Natural killer cell (primary cell): Measurements from ENCODE around the gene KLHL22. TPM values are rescaled to one million over a fixed set of nuclear protein-coding genes. Genes with fewer than 3 reads are reported as not detected.

Experiments
- ATAC-seq, 3 donors: fragments of 150-1000 bp in 2 of 3; fragments of 200-7000 bp in 1 of 3; cut with Tn5 transposase; 1 replicate in 1 of 3; 2 replicates in 2 of 3; pipeline ENCODE4 v1.10.0; 2021; ENCODE audit warnings: mild to moderate bottlenecking in 2 of 3, moderate library complexity in 2 of 3
- DNase-seq, 2 donors: peaks; one replicate each; pipeline versions ENCODE4 v3.0.0 to v3.0.0-alpha.2; 2013 to 2021; ENCODE audit warnings: mixed read lengths in 1 of 2
- H3K27ac ChIP-seq: one replicate; pipeline ENCODE4 v1.5.1; 2013; ENCODE audit warnings: mild to moderate bottlenecking, low read length
- H3K27me3 ChIP-seq: one replicate; pipeline ENCODE4 v1.6.1; 2013; ENCODE audit warnings: low read length; ENCODE audit not compliant: control insufficient read depth, insufficient read depth
- H3K36me3 ChIP-seq: one replicate; pipeline ENCODE4 v1.6.1; 2013; ENCODE audit warnings: low read length; ENCODE audit not compliant: control insufficient read depth, insufficient read depth
- H3K4me1 ChIP-seq: one replicate; pipeline ENCODE4 v1.6.1; 2013; ENCODE audit warnings: low read length; ENCODE audit not compliant: control insufficient read depth, insufficient read depth
- H3K4me3 ChIP-seq: one replicate; pipeline ENCODE4 v1.5.1; 2013; ENCODE audit warnings: low read length
- H3K9me3 ChIP-seq: one replicate; pipeline ENCODE4 v1.6.1; 2013; ENCODE audit warnings: low read length; ENCODE audit not compliant: control insufficient read depth, insufficient read depth
- H3K27ac Mint-ChIP-seq, 2 donors: one replicate each; pipeline ENCODE4 v1.8.0; 2022; ENCODE audit warnings: mild to moderate bottlenecking in 2 of 2, mixed read lengths in 2 of 2, moderate library complexity in 1 of 2
- H3K27me3 Mint-ChIP-seq, 2 donors: one replicate each; pipeline ENCODE4 v1.8.0; 2022; ENCODE audit warnings: low read depth in 2 of 2, mixed read lengths in 2 of 2
- H3K36me3 Mint-ChIP-seq: one replicate; pipeline ENCODE4 v1.8.0; 2022; ENCODE audit warnings: mixed read lengths
- H3K4me1 Mint-ChIP-seq, 2 donors: one replicate each; pipeline ENCODE4 v1.8.0; 2022; ENCODE audit warnings: mixed read lengths in 2 of 2
- H3K4me3 Mint-ChIP-seq: one replicate; pipeline ENCODE4 v1.8.0; 2022; ENCODE audit warnings: mild to moderate bottlenecking, moderate library complexity, mixed read lengths
- H3K9me3 Mint-ChIP-seq, 2 donors: one replicate each; pipeline ENCODE4 v1.8.0; 2022; ENCODE audit warnings: mixed read lengths in 2 of 2
- WGBS: methylation state at CpG from one replicate; pipeline ENCODE4 v1.1.7; 2013; ENCODE audit warnings: missing lambda C conversion rate; ENCODE audit not compliant: insufficient coverage; 5-methylcytosine and 5-hydroxymethylcytosine counted together
- intact Hi-C: fragments of 100-400 bp; cut with micrococcal nuclease; formaldehyde crosslinking; loops from one replicate; pipeline ENCODE4 v1.14.2; 2022
- total RNA-seq, 4 donors: library from RNA; stranded (reverse); fragments of 120-200 nt in 1 of 4; gene quantifications; one replicate each; pipeline versions ENCODE4 v1.2.3 to v1.2.4, GENCODE V29; 2013 to 2022
- TF ChIP-seq, protein P1 (sequence below): fragments of 200-600 bp; IDR thresholded peaks from one replicate; pipeline ENCODE4 v1.8.0; 2022; ENCODE audit warnings: antibody characterized with exemption

Gene KLHL22
- total RNA-seq, 3 donors from 2014 or later (not counting 1 experiment from before 2014, with no cell fraction given), result 26.5 to 53.0 (median 31.0) TPM

GRCh38 chr22:20429254-20430100 lies 66.1 kb downstream of the KLHL22 start:
- DNase-seq (peak; percentile 70 to 87), ATAC-seq (peak; percentile 73 to 83 (median 78))
- Mint-ChIP-seq H3K9me3 (no peaks in the 10 kb centered on the region), H3K4me3 (peak overlapping the region; percentile 90), H3K36me3 (no peaks in the 10 kb centered on the region), H3K4me1 (peaks cover 5 to 30% of the 10 kb centered on the region in 2 donors), H3K27ac (peak overlapping the region in 1 of 2 donors; percentile 80), H3K27me3 (peaks cover 20 to 27% of the 10 kb centered on the region in 2 donors)
- TF ChIP-seq, protein P1, sequence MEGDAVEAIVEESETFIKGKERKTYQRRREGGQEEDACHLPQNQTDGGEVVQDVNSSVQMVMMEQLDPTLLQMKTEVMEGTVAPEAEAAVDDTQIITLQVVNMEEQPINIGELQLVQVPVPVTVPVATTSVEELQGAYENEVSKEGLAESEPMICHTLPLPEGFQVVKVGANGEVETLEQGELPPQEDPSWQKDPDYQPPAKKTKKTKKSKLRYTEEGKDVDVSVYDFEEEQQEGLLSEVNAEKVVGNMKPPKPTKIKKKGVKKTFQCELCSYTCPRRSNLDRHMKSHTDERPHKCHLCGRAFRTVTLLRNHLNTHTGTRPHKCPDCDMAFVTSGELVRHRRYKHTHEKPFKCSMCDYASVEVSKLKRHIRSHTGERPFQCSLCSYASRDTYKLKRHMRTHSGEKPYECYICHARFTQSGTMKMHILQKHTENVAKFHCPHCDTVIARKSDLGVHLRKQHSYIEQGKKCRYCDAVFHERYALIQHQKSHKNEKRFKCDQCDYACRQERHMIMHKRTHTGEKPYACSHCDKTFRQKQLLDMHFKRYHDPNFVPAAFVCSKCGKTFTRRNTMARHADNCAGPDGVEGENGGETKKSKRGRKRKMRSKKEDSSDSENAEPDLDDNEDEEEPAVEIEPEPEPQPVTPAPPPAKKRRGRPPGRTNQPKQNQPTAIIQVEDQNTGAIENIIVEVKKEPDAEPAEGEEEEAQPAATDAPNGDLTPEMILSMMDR, result no peak
- Histone ChIP-seq H3K9me3 (no peaks in the 10 kb centered on the region), H3K27ac (no peak overlapping the region), H3K36me3 (no peaks in the 10 kb centered on the region), H3K4me3 (peak overlapping the region; percentile 61), H3K4me1 (peaks cover 33% of the 10 kb centered on the region), H3K27me3 (peaks cover 40% of the 10 kb centered on the region)
- 3% methylated on average over 75 of the region's 75 CpGs for WGBS
- intact Hi-C loops, result loop anchor here (10.0 kb wide), 1 partner anchor 135 kb away; no protein-coding TSS in a partner anchor

- peaks cover 33% of the 10 kb centered on the region for H3K4me1 ChIP-seq
- WGBS, result 46% methylated on average over 22 of the region's 23 CpGs
- no peaks in the 10 kb centered on the region for H3K36me3 ChIP-seq
- peaks cover 41% of the 10 kb centered on the region for H3K27me3 ChIP-seq
- H3K9me3 Mint-ChIP-seq, result no peaks in the 10 kb centered on the region
- peak overlapping the region; percentile 90 for H3K4me3 Mint-ChIP-seq
- H3K27me3 Mint-ChIP-seq, result peaks cover 12 to 24% of the 10 kb centered on the region in 2 donors
- H3K4me3 ChIP-seq, result peak overlapping the region; percentile 61
- peaks cover 5 to 31% of the 10 kb centered on the region in 2 donors for H3K4me1 Mint-ChIP-seq
- H3K36me3 Mint-ChIP-seq, result no peaks in the 10 kb centered on the region
- peak overlapping the region in 1 of 2 donors; percentile 80 for H3K27ac Mint-ChIP-seq
- no peak for ATAC-seq
- DNase-seq, result no peak
- intact Hi-C loops, result loop anchor here (10.0 kb wide), 1 partner anchor 136 kb away; no protein-coding TSS in a partner anchor
- no peaks in the 10 kb centered on the region for H3K9me3 ChIP-seq
- no peak overlapping the region for H3K27ac ChIP-seq
- TF ChIP-seq, protein P1, result no peak
Measured at GRCh38 chr22:20428496-20429253, 66.9 kb downstream of the KLHL22 start.

- H3K27me3 ChIP-seq, result peaks cover 43% of the 10 kb centered on the region
- no peaks in the 10 kb centered on the region for H3K9me3 ChIP-seq
- H3K4me3 ChIP-seq, result no peak overlapping the region
- no peak for ATAC-seq
- Mint-ChIP-seq H3K4me1 (peaks cover 5 to 35% of the 10 kb centered on the region in 2 donors), H3K36me3 (no peaks in the 10 kb centered on the region), H3K9me3 (no peaks in the 10 kb centered on the region), H3K27me3 (peaks cover 9 to 26% of the 10 kb centered on the region in 2 donors), H3K27ac (no peak overlapping the region), H3K4me3 (no peak overlapping the region)
- TF ChIP-seq, protein P1, result no peak
- intact Hi-C loops, result loop anchor here (10.0 kb wide), 1 partner anchor 137 kb away; no protein-coding TSS in a partner anchor
- WGBS, result 100% methylated on average over 4 of the region's 4 CpGs
- no peak for DNase-seq
- no peak overlapping the region for H3K27ac ChIP-seq
- H3K36me3 ChIP-seq, result no peaks in the 10 kb centered on the region
- peaks cover 33% of the 10 kb centered on the region for H3K4me1 ChIP-seq
Measured at GRCh38 chr22:20427945-20428417, 67.6 kb downstream of the KLHL22 start.
